HG02840 (cell line): ENCODE data around the gene HTR3E.
"Not testable (repeated sequence)": the region's sequence is repeated elsewhere in the genome, so short reads cannot be mapped to it uniquely, and the experiment has no call there.

ENCODE experiments used
- ATAC-seq: cut with Tn5 transposase; IDR thresholded peaks from one replicate; pipeline ENCODE4 v1.9.1; 2021; ENCODE audit warnings: mild to moderate bottlenecking, moderate library complexity, moderate number of reproducible peaks; ENCODE audit not compliant: unreplicated experiment, low FRiP score

Gene HTR3E

GRCh38 chr3:184096811-184097383, at the start of gene HTR3E:
Gene HTR3E (plus strand): TSS chr3:184097064. CDS start chr3:184097530, 466 bp downstream.
- no peak for ATAC-seq

- no peak for ATAC-seq
Measured at GRCh38 chr3:184050217-184050847, 46.5 kb upstream of the HTR3E start.

GRCh38 chr3:184052767-184053166, 44.1 kb upstream of the HTR3E start, which contains the start of gene HTR3C:
Gene HTR3C (plus strand): TSS chr3:184053047. CDS start chr3:184053081, 34 bp downstream.
- no peak for ATAC-seq

GRCh38 chr3:184058029-184058428, 38.8 kb upstream of the HTR3E start:
- ATAC-seq: no peak

GRCh38 chr3:184059424-184059823, 37.4 kb upstream of the HTR3E start:
- no peak for ATAC-seq

GRCh38 chr3:184062637-184063036, 34.2 kb upstream of the HTR3E start:
- no peak for ATAC-seq

- no peak for ATAC-seq
Measured at GRCh38 chr3:184066211-184066610, 30.7 kb upstream of the HTR3E start.

GRCh38 chr3:184067573-184068055, 29.2 kb upstream of the HTR3E start:
- ATAC-seq: no peak

- no peak for ATAC-seq
Measured at GRCh38 chr3:184068344-184068743, 28.5 kb upstream of the HTR3E start.

GRCh38 chr3:184071142-184071541, 25.7 kb upstream of the HTR3E start:
- not testable (repeated sequence) for ATAC-seq

- ATAC-seq: no peak
Measured at GRCh38 chr3:184073621-184074020, 23.2 kb upstream of the HTR3E start.

- ATAC-seq: no peak
Measured at GRCh38 chr3:184075901-184076300, 21.0 kb upstream of the HTR3E start.

- no peak for ATAC-seq
Measured at GRCh38 chr3:184077881-184078280, 19.0 kb upstream of the HTR3E start.

GRCh38 chr3:184078851-184079250, 18.0 kb upstream of the HTR3E start:
- ATAC-seq: no peak

- no peak for ATAC-seq
Measured at GRCh38 chr3:184081116-184081830, 15.6 kb upstream of the HTR3E start.

GRCh38 chr3:184082034-184082433, 14.8 kb upstream of the HTR3E start:
- no peak for ATAC-seq

GRCh38 chr3:184082465-184082864, 14.4 kb upstream of the HTR3E start:
- ATAC-seq: no peak

GRCh38 chr3:184085389-184085852, 11.4 kb upstream of the HTR3E start:
- ATAC-seq: no peak

GRCh38 chr3:184092199-184092598, 4.7 kb upstream of the HTR3E start:
- no peak for ATAC-seq

- no peak for ATAC-seq
Measured at GRCh38 chr3:184097556-184097955, 692 bp downstream of the HTR3E start.
